ENCODE results near the gene EXOC4.

Gene EXOC4

GRCh38 chr7:133564484-133564883 is 311.6 kb downstream of the EXOC4 start:
- DNase-seq (ENCODE audit: low read depth in 2 of 3, low spot score in 1 of 3) = no peak

- no peak for DNase-seq (ENCODE audit: low read depth in 2 of 3, low spot score in 1 of 3)
These were observed 315.7 kb downstream of the EXOC4 start for GRCh38 chr7:133568544-133568943.

- no peak for DNase-seq (ENCODE audit: low read depth in 2 of 3, low spot score in 1 of 3)
These were observed 317.4 kb downstream of the EXOC4 start for GRCh38 chr7:133570321-133570720.

- DNase-seq (ENCODE audit: low read depth in 2 of 3, low spot score in 1 of 3) = no peak
These were observed 318.2 kb downstream of the EXOC4 start for GRCh38 chr7:133571076-133571475.

GRCh38 chr7:133572087-133572486 is 319.2 kb downstream of the EXOC4 start:
- DNase-seq (ENCODE audit: low read depth in 2 of 3, low spot score in 1 of 3) = no peak

GRCh38 chr7:133572843-133573242 is 320.0 kb downstream of the EXOC4 start:
- no peak for DNase-seq (ENCODE audit: low read depth in 2 of 3, low spot score in 1 of 3)

GRCh38 chr7:133573554-133574265 is 320.8 kb downstream of the EXOC4 start:
- DNase-seq (ENCODE audit: low read depth in 2 of 3, low spot score in 1 of 3) = no peak

- DNase-seq (ENCODE audit: low read depth in 2 of 3, low spot score in 1 of 3) = no peak
These were observed 323.0 kb downstream of the EXOC4 start for GRCh38 chr7:133575726-133576440.

GRCh38 chr7:133576612-133577168 is 323.8 kb downstream of the EXOC4 start:
- no peak for DNase-seq (ENCODE audit: low read depth in 2 of 3, low spot score in 1 of 3)

GRCh38 chr7:133582766-133583523 is 330.1 kb downstream of the EXOC4 start:
- no peak for DNase-seq (ENCODE audit: low read depth in 2 of 3, low spot score in 1 of 3)

GRCh38 chr7:133583545-133584171 is 330.8 kb downstream of the EXOC4 start:
- DNase-seq (ENCODE audit: low read depth in 2 of 3, low spot score in 1 of 3) = no peak

GRCh38 chr7:133584956-133585668 is 332.2 kb downstream of the EXOC4 start:
- no peak for DNase-seq (ENCODE audit: low read depth in 2 of 3, low spot score in 1 of 3)

- no peak for DNase-seq (ENCODE audit: low read depth in 2 of 3, low spot score in 1 of 3)
These were observed 333.4 kb downstream of the EXOC4 start for GRCh38 chr7:133586253-133586652.

GRCh38 chr7:133587903-133588302 is 335.0 kb downstream of the EXOC4 start:
- DNase-seq (ENCODE audit: low read depth in 2 of 3, low spot score in 1 of 3) = no peak

- no peak for DNase-seq (ENCODE audit: low read depth in 2 of 3, low spot score in 1 of 3)
These were observed 337.9 kb downstream of the EXOC4 start for GRCh38 chr7:133590795-133591194.

GRCh38 chr7:133591704-133592340 is 338.9 kb downstream of the EXOC4 start:
- DNase-seq (ENCODE audit: low read depth in 2 of 3, low spot score in 1 of 3) = no peak

- DNase-seq (ENCODE audit: low read depth in 2 of 3, low spot score in 1 of 3) = no peak
These were observed 340.7 kb downstream of the EXOC4 start for GRCh38 chr7:133593561-133593960.

- no peak for DNase-seq (ENCODE audit: low read depth in 2 of 3, low spot score in 1 of 3)
These were observed 348.7 kb downstream of the EXOC4 start for GRCh38 chr7:133601617-133602016.

GRCh38 chr7:133602291-133602690 is 349.4 kb downstream of the EXOC4 start:
- no peak for DNase-seq (ENCODE audit: low read depth in 2 of 3, low spot score in 1 of 3)

GRCh38 chr7:133606991-133607390 is 354.1 kb downstream of the EXOC4 start:
- DNase-seq (ENCODE audit: low read depth in 2 of 3, low spot score in 1 of 3) = no peak

All from stimulated activated CD4-positive, alpha-beta T cell treated with anti-CD3 and anti-CD28 coated beads, Interleukin-12 subunit alpha, Interleukin-12 subunit beta, amount 100 ng/mL, for 48 hours (primary cell).